Activated T-helper 9 cell treated with anti-CD3 and anti-CD28 coated beads, Interleukin-2, amount 50 U/mL, for 16 hours (primary cell): Measurements from ENCODE around the gene AGER.
"Not testable (repeated sequence)": the region's sequence is repeated elsewhere in the genome, so short reads cannot be mapped to it uniquely, and the experiment has no call there.

ENCODE experiments used
- DNase-seq: peaks from one replicate; pipeline ENCODE4 v3.0.0-alpha.2; 2020; ENCODE audit warnings: low read depth

AGER gene

DNA sequence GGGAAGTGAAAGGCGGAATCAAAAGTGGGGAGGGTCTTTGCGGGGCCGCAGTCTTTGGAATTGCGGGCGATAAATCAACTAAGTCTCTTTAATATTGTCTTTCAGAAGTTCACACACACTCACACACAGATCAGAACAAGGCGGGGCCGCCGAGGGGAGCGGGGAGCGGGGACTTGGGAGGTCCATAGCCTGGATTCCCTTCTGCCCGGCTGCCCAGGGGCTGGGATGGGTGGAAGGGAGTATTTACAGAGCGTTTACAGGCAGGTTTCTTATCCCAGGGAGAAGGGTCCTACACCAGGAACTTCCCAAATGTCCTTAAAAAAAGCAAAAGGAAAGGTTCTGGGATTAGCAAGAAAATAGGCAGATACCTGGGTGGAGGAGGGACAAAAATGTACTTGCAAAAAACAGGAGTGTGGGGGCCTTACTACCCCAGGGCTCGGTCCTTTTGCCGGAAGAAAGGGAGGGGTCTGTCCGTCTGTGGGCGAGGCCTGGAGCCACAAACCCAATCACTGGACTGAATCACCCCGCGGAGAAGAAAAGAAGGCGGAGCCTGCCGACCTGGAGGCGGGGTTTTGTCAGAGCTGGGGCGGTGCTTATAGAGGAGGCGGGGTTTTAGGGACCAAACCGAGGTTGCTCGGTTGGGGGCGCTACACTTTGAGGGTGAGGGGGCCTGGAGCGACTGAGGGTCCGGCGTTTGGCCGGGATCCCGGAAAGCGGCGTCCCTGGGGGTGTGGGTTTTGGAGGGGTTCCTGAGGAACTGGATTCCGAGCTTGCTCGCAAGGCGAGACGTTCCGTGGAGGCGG lies 35.6 kb downstream of the AGER start:
- DNase-seq, result peak; percentile 53

DNA sequence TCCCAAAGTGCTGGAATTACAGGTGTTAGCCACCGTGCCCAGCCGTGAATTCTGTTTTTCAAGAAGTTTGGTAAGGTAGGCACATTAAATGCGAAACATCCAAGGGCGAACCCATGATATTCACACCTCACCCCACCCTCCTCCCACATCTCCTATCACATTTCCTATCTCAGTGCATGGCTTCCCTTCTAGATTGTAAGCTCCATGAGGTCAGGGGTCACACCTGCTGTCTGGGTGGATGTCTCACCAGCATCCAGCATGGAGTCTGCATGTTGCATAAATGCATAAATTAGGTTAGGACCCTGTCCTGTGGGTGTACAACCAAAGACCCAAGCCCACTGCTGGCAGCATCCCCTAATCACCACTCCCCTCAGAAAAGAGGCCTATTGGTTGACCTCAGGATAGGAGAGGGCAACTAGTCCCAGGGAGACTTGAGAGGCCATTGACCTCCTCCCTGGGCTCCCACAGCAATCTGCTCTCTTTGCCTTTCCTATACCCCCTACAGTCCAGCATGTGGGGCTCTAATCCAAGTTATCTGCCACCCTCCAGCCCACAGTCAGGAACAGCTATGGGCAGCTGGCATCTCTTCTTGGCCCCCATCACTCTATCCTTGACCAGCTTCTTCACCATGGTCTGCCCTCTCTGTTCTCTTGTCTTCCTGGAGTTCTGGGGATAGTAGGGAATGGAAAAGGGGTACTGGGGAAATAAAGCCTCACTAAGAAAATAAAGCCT lies 36.5 kb downstream of the AGER start:
- DNase-seq, result no peak

DNA sequence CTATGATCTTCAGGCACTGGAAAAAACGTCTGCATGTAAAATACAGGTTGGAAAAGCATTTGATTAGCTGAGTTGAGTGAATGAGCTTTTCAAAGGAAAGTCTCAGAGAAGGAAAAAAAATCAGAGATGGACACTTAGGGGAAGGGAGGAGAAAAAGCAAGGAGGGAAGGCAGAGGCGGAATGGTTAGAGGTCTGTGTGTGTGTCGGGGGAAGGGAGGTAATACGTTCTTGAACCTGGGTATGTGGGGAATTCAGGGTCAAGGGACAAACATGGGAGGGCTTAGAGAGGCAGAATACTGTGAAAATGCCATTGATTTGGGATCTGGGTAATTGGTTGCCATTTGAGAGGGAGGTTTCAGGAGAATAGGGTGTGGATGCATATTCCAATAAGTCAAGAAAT lies 37.4 kb downstream of the AGER start:
- DNase-seq, result no peak

DNA sequence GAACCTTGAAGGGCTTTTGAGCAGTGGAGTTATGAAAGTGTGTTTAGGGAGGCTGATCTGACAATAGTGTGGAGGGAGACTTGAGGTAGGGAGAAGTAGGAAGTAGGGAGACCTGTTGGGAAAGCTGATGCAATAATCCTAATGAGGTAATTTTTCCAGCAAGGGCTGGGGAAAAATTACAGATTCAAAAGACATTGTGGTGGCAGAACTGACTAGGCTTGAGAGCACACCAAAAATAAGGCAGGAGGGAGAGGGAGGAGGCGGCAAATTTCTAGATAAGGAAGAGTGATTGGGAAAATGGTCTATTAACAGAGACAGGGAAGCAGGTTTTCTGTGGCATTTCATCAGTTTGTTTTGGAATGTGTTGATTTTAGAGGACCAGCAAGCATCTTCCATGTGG lies 37.8 kb downstream of the AGER start:
- no peak for DNase-seq

DNA sequence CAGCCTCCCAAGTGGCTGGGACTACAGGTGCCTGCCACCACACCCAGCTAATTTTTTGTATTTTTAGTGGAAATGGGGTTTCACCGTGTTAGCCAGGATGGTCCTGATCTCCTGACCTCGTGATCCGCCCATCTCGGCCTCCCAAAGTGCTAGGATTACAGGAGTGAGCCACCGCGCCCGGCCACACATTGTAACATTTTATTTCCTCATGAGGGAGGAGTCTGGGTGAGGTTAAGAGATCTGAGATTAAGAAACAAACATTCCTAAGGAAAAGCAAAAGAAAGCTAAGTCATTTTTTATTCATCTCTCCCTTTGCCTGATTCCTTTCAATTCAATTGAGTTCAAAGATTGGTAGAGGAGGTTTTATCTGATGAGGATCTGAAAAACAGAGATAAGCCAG lies 39.8 kb downstream of the AGER start:
- DNase-seq, result not testable (repeated sequence)

GRCh38 chr6:32140420-32141046 lies 43.5 kb downstream of the AGER start:
- no peak for DNase-seq

DNA sequence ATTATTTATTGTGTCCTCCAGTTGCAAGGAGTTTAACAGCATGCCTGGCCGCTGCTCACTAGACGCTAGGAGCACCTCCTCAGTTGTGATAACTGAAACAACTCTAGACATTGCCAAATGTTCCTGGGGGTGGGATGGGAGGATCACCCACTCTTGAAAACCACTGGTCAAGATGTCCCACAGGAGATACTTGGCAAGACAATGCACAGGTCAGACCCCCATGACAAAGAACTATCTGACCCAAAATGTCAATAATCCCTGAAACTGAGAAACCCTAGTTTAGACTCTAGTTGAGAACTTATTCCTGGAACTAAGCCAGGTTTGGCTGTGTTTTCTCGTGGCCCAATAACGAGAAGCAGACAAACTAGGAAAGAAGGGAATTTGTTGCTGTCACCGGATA lies 44.5 kb downstream of the AGER start:
- DNase-seq, result no peak

- DNase-seq, result no peak
Observed at GRCh38 chr6:32137454-32137853, 46.6 kb downstream of the AGER start.

DNA sequence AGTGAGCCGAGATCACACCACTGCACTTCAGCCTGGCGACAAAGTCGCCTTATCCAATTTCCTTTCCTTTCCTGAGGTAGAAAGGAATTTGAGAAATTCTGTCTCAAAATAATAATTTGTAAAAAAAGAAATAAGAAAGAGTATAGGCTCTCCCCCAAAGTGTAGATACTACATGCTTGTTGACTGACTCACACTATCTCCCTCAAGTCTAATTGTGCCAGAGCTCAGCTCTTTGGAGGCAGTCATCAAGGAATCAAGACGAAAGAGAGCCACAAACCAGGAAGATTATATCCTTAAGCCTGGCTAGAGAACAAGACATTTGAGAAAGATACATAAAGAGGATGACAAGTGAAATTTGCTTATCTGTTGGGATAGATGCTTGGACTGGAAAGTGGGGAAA lies 50.3 kb downstream of the AGER start:
- DNase-seq, result no peak

DNA sequence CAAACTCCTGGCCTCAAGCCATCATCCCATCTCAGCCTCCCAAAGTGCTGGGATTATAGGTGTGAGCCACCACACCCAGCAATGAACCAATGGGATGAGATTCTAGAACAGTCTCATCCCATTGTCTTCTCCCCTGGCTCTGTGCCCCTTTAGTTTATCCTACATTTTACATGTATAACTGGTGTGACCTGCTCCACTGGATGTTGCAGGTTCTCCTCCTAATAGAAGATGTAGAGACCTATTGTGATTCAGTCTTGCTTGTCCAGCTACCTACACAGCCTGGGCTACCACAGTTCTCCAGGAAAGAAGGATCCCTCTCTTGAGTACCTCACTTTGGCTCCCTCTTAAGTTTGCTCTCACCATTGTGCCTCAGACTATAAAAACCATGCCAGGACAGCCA lies 51.9 kb downstream of the AGER start:
- no peak for DNase-seq

DNA sequence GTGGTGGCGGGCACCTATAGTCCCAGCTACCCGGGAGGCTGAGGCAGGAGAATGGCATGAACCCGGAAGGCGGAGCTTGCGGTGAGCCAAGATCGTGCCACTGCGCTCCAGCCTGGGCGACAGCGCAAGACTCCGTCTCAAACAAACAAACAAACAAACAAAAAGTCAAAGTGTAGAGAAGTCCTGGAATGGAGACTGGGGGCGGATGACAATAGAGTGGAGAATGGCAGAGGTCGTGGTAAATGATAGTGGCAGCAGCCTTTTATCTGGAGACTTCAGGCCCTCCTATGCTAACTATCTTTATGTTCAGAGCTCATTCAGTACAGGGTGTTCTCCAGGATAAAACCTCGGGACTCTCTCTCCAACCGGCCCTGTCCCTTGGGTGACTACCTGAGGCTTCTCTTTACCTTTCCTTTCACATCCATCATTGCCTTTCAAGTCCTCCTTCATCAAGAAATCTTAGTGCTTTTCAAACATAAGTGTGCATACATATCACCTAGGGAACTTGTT lies 52.6 kb downstream of the AGER start:
- DNase-seq, result no peak
